MCF 10A (cell line): ENCODE measurements around the gene ADAMTS3. TPM values are rescaled to one million over a fixed set of nuclear protein-coding genes. Genes with fewer than 3 reads are reported as not detected.

Experiments used
- BruUV-seq: library from RNA; stranded (reverse); fragments of 400-500 nt; replicated peaks from 2 replicates; lab custom pipeline; 2021; lab: Mats Ljungman, UMichigan
- CTCF ChIA-PET: fragments of 300-600 bp; sonication (Branson Sonifier 250); formaldehyde crosslinking; extraction: SDS; loops from one replicate; lab custom pipeline; 2021; ENCODE audit warnings: antibody characterized with exemption, inconsistent platforms; lab: Yijun Ruan, JAX
- POLR2A ChIA-PET: fragments of 300-600, 350-650 bp; sonication (Branson Sonifier 250); formaldehyde crosslinking; extraction: SDS; loops from one replicate; lab custom pipeline; 2020; ENCODE audit warnings: antibody characterized with exemption, inconsistent platforms; lab: Yijun Ruan, JAX
- DNase-seq: peaks from one replicate; pipeline ENCODE4 v3.0.0-alpha.2; 2018; ENCODE audit not compliant: unreplicated experiment
- H3K27ac Mint-ChIP-seq: one replicate; pipeline ENCODE4 v1.8.0; 2022; ENCODE audit warnings: mild to moderate bottlenecking, low read depth, mixed read lengths; ENCODE audit not compliant: unreplicated experiment
- H3K27me3 Mint-ChIP-seq: one replicate; pipeline ENCODE4 v1.8.0; 2022; ENCODE audit warnings: mixed read lengths; ENCODE audit not compliant: insufficient read depth, unreplicated experiment
- H3K36me3 Mint-ChIP-seq: one replicate; pipeline ENCODE4 v1.8.0; 2022; ENCODE audit warnings: mild to moderate bottlenecking, moderate library complexity, mixed read lengths; ENCODE audit not compliant: insufficient read depth, unreplicated experiment
- H3K4me1 Mint-ChIP-seq: one replicate; pipeline ENCODE4 v1.8.0; 2022; ENCODE audit warnings: mixed read lengths; ENCODE audit not compliant: insufficient read depth, unreplicated experiment
- H3K4me3 Mint-ChIP-seq: one replicate; pipeline ENCODE4 v1.8.0; 2022; ENCODE audit warnings: mild to moderate bottlenecking, moderate library complexity, mixed read lengths; ENCODE audit not compliant: unreplicated experiment
- H3K9me3 Mint-ChIP-seq: one replicate; pipeline ENCODE4 v1.8.0; 2022; ENCODE audit warnings: mixed read lengths; ENCODE audit not compliant: unreplicated experiment
- CTCF ChIP-seq: fragments of 200-600 bp; IDR thresholded peaks from one replicate; pipeline ENCODE4 v1.8.0; 2022; ENCODE audit warnings: antibody characterized with exemption, mild to moderate bottlenecking; ENCODE audit not compliant: unreplicated experiment
- intact Hi-C: fragments of 100-400 bp; cut with micrococcal nuclease; formaldehyde crosslinking; loops from 2 replicates; pipeline ENCODE4 v1.14.1; 2022
- total RNA-seq: library from RNA; stranded (reverse); gene quantifications from 2 replicates; pipeline ENCODE4 v1.2.3, GENCODE V29; 2022

ADAMTS3 gene
- total RNA-seq, 1 experiment from 2014 or later = 0.58 TPM

DNA sequence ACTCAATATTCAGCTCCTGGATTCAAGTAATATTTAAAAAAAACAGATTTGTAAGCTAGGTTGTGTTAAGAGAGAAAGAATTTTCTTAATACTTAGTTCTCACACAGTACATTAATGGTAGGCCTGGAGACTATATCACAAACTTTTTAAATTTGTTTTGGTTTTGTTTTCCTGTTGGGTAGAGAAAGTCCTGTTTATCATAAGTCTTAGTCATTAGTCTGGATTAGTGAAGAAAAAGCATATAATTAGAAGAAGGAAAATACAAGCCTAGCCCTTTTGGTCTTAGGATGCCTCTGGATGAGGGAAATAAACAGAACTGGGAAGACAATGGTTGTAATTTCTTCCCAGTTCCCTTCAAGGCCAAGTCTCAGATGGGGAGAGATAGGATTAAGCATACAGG is 163.6 kb downstream of the ADAMTS3 start:
- DNase-seq = no peak
- ChIA-PET CTCF (no interaction called here), POLR2A (no interaction called here)
- H3K27me3 Mint-ChIP-seq = no peaks in the 10 kb centered on the region
- TF ChIP-seq CTCF = no peak
- H3K36me3 Mint-ChIP-seq = no peaks in the 10 kb centered on the region
- no peak overlapping the region for H3K4me3 Mint-ChIP-seq
- no peak overlapping the region for H3K27ac Mint-ChIP-seq
- no TSS peak for BruUV-seq
- intact Hi-C loops = no loop called here
- H3K9me3 Mint-ChIP-seq = no peaks in the 10 kb centered on the region
- no peaks in the 10 kb centered on the region for H3K4me1 Mint-ChIP-seq

DNA sequence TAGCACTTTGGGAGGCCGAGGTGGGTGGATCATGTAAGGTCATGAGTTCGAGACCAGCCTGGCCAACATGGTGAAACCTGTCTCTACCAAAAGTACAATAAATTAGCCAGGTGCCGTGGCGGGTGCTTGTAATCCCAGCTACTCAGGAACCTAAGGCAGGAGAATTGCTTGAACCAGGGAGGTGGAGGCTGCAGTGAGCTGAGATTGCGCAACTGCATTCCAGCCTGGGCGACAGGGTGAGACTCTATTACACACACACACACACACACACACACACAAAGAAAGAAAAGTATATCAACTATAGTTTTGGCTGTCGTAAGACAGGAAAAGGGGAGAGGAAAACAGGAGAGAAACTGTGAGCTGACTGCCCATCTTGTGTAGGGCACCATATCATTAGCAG is 171.7 kb downstream of the ADAMTS3 start:
- H3K4me3 Mint-ChIP-seq = no peak overlapping the region
- ChIA-PET CTCF (interaction anchor here (0.6 to 0.9 kb wide), 4 partner anchors 13 to 1049 kb away, joined by 3 to 4 read pairs (median 4); no protein-coding TSS in a partner anchor), POLR2A (no interaction called here)
- TF ChIP-seq CTCF = no peak
- no peaks in the 10 kb centered on the region for H3K9me3 Mint-ChIP-seq
- BruUV-seq = no TSS peak
- H3K36me3 Mint-ChIP-seq = no peaks in the 10 kb centered on the region
- peaks cover 6% of the 10 kb centered on the region for H3K4me1 Mint-ChIP-seq
- DNase-seq = peak; percentile 35
- no peaks in the 10 kb centered on the region for H3K27me3 Mint-ChIP-seq
- no peak overlapping the region for H3K27ac Mint-ChIP-seq
- intact Hi-C loops = no loop called here

DNA sequence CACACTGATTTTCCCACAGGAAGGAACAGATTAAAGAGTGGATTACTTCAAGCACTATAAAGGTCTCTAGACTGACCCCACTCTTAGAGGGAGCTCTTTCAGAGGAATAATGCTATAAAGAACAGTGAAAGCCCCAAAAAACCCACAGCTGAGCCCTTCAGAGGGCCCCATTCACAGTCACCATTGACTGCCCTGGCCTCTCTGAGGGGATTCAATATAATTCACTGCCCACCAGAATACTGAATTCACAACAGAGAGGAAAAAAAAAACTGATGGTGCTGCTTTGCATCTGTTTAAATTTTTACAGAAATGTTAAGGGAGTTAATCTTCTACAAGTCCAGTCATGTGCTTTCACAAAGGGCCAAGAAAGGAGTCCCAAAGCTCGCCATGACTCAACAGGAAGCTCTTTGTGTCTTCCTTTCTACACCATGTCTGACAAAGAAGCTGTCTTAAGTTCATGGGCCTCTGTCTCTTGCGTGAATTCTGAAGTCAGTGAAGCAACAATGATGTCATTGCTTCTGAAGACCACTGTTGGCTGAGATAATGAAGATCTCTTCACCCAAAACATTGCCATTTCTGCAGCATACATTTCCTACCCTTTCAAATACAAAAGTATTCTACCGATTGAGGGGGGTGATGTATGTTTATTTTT is 174.9 kb downstream of the ADAMTS3 start:
- peak; percentile 79 for DNase-seq
- Mint-ChIP-seq H3K27me3 (no peaks in the 10 kb centered on the region), H3K36me3 (no peaks in the 10 kb centered on the region), H3K4me3 (no peak overlapping the region), H3K9me3 (no peaks in the 10 kb centered on the region), H3K27ac (peak overlapping the region; percentile 53), H3K4me1 (peaks cover 12% of the 10 kb centered on the region)
- BruUV-seq = no TSS peak
- intact Hi-C loops = no loop called here
- POLR2A ChIA-PET = interaction anchor here (0.6 to 1.0 kb wide), 3 partner anchors 25 to 76 kb away, joined by 4 read pairs; no protein-coding TSS in a partner anchor
- no peak for TF ChIP-seq CTCF
- CTCF ChIA-PET = interaction anchor here (0.6 to 1.4 kb wide), 6 partner anchors 27 to 629 kb away, joined by 3 to 5 read pairs (median 4); no protein-coding TSS in a partner anchor

DNA sequence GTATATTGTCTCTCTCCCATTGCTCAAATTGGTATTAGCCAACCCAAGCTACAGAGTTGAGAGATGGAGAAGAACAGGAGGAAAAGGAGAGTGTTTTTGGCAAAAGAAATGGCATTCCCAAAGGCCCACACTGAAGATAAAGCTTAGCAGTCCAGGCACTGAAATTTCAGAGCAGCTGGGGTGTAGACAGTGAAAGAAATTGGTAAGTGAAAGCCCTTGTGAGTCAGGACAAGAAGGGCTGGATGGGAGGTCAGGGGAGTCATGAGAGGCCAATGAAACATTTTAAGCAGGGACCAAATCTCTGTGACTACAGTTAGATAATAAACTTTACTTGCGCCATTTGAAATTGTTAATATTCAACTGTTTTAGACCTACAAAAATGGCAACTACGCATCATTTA is 177.7 kb downstream of the ADAMTS3 start:
- Mint-ChIP-seq H3K27me3 (no peaks in the 10 kb centered on the region), H3K4me3 (no peak overlapping the region), H3K27ac (no peak overlapping the region), H3K4me1 (peaks cover 6% of the 10 kb centered on the region), H3K9me3 (no peaks in the 10 kb centered on the region), H3K36me3 (no peaks in the 10 kb centered on the region)
- no TSS peak for BruUV-seq
- intact Hi-C loops = no loop called here
- DNase-seq = no peak
- ChIA-PET CTCF (no interaction called here), POLR2A (no interaction called here)
- no peak for TF ChIP-seq CTCF
